ENCODE measurements around the gene TM4SF4.
A peak's percentile ranks its signal among the peaks of the same experiment; 100 is the strongest.

Gene TM4SF4

DNA sequence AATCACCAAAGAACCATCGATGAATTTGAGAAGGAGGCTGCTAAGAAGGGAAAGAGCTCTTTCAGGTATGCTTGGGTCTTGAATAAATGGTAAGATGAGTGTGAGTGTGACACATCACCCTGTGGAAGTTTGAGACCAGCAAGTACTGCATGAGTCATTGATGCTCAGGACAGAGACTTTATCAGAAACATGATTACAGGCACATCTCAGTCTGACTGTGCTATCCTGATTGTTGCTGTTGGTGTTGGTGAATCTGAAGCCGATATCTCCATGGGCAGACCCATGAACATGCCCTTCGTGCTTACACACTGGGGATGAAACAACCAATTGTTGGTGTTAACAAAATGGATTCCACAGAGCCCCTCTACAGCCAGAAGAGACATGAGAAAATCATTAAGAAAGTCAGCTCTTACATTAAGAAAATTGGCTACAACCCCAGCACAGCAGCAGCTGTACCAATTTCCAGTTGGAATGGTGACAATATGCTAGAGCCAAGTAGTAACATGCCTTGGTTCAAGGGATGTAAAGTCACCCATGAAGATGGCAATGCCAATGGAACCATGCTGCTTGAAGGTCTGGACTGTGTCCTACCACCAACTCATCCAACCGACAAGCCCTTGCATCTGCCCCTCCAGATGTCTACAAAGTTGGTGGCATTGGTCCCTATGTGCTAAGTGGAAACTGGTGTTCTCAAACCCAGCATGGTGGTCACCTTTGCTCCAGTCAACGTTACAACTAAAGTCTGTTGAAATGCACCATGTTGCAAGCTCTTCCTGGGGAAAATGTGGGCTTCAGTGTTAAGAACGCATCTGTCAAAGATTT is 20.5 kb downstream of the TM4SF4 start:
- Histone ChIP-seq H3K79me1 (ENCODE audit: low read length) (no peaks in the 10 kb centered on the region), H3K4me3 (ENCODE audit: low read depth, low read length) (no peak overlapping the region), H3K36me3 (ENCODE audit: control insufficient read depth in 1 of 2, insufficient read depth in 2 of 2, low read length in 2 of 2) (no peaks in the 10 kb centered on the region), H2BK12ac (ENCODE audit: low read length) (no peak overlapping the region), H2BK5ac (ENCODE audit: low read depth, low read length, poor library complexity) (no peak overlapping the region), H2AK5ac (ENCODE audit: low read length) (no peak overlapping the region), H3K14ac (ENCODE audit: low read length) (no peak overlapping the region), H4K12ac (ENCODE audit: low read depth, low read length) (no peak overlapping the region), H3K27me3 (ENCODE audit: insufficient read depth, low read length) (no peaks in the 10 kb centered on the region), H3K9me3 (ENCODE audit: insufficient read depth, low read depth, low read length) (no peaks in the 10 kb centered on the region), H3K4me2 (ENCODE audit: low read length) (no peak overlapping the region), H3K4me1 (ENCODE audit: control insufficient read depth in 1 of 2, insufficient read depth in 2 of 2, low read length in 2 of 2) (no peaks in the 10 kb centered on the region), H3K9ac (ENCODE audit: low read length) (no peak overlapping the region), H4K91ac (ENCODE audit: low read depth, low read length) (no peak overlapping the region), H3K18ac (ENCODE audit: low read length) (no peak overlapping the region), H3K4ac (ENCODE audit: low read depth, low read length) (no peak overlapping the region), H2AFZ (ENCODE audit: insufficient read depth, low read length, poor library complexity) (no peak overlapping the region), H3K27ac (ENCODE audit: low read depth, low read length) (no peak overlapping the region), H3K23ac (ENCODE audit: low read length) (no peak overlapping the region), H4K8ac (ENCODE audit: low read depth, low read length) (no peak overlapping the region), H2BK120ac (ENCODE audit: insufficient read depth, low read length, poor library complexity) (no peak overlapping the region), H3K79me2 (ENCODE audit: control insufficient read depth, insufficient read depth, low read length, poor library complexity) (no peaks in the 10 kb centered on the region)
- WGBS (ENCODE audit: extremely low coverage, insufficient coverage, insufficient read length), result no CpG with 5 or more reads among the region's 6 CpGs
- peak; percentile 62 to 86 for DNase-seq

DNA sequence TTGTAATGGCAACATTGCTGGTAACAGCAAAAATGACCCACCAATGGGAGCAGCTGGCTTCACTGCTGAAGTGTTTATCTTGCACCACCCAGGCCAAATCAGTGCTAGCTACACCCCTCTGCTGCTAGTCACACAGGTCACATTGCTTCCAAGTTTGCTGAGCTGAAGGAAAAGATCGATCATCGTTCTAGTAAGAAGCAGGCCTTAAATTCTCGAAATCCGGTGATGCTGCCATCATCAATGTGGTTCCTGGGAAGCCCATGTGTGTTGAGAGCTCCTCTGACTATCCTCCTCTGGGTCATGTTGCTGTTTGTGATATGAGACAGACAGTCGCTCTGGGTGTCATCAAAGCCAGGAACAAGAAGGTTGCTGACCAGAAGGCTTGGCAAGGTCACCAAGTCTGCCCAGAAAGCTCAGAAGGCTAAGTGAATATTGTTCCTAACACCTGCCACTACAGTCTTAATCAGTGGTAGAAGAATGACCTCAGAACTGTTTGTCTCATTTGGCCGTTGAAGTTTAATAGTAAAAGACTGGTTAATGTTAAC is 21.2 kb downstream of the TM4SF4 start:
- no peak overlapping the region for H2BK5ac ChIP-seq (ENCODE audit: low read depth, low read length, poor library complexity)
- WGBS (ENCODE audit: extremely low coverage, insufficient coverage, insufficient read length), result no CpG with 5 or more reads among the region's 6 CpGs
- DNase-seq, result no peak
- H3K18ac ChIP-seq (ENCODE audit: low read length), result no peak overlapping the region
- no peak overlapping the region for H4K12ac ChIP-seq (ENCODE audit: low read depth, low read length)
- H3K4me1 ChIP-seq (ENCODE audit: control insufficient read depth in 1 of 2, insufficient read depth in 2 of 2, low read length in 2 of 2), result no peaks in the 10 kb centered on the region
- no peak overlapping the region for H3K4ac ChIP-seq (ENCODE audit: low read depth, low read length)
- H3K4me2 ChIP-seq (ENCODE audit: low read length), result no peak overlapping the region
- H3K14ac ChIP-seq (ENCODE audit: low read length), result no peak overlapping the region
- no peak overlapping the region for H2AK5ac ChIP-seq (ENCODE audit: low read length)
- no peak overlapping the region for H2BK12ac ChIP-seq (ENCODE audit: low read length)
- no peak overlapping the region for H3K4me3 ChIP-seq (ENCODE audit: low read depth, low read length)
- no peak overlapping the region for H2AFZ ChIP-seq (ENCODE audit: insufficient read depth, low read length, poor library complexity)
- no peak overlapping the region for H4K8ac ChIP-seq (ENCODE audit: low read depth, low read length)
- no peak overlapping the region for H4K91ac ChIP-seq (ENCODE audit: low read depth, low read length)
- H3K27me3 ChIP-seq (ENCODE audit: insufficient read depth, low read length), result no peaks in the 10 kb centered on the region
- H3K79me1 ChIP-seq (ENCODE audit: low read length), result no peaks in the 10 kb centered on the region
- H3K9me3 ChIP-seq (ENCODE audit: insufficient read depth, low read depth, low read length), result no peaks in the 10 kb centered on the region
- H2BK120ac ChIP-seq (ENCODE audit: insufficient read depth, low read length, poor library complexity), result no peak overlapping the region
- H3K9ac ChIP-seq (ENCODE audit: low read length), result no peak overlapping the region
- H3K23ac ChIP-seq (ENCODE audit: low read length), result no peak overlapping the region
- H3K79me2 ChIP-seq (ENCODE audit: control insufficient read depth, insufficient read depth, low read length, poor library complexity), result no peaks in the 10 kb centered on the region
- H3K27ac ChIP-seq (ENCODE audit: low read depth, low read length), result no peak overlapping the region
- no peaks in the 10 kb centered on the region for H3K36me3 ChIP-seq (ENCODE audit: control insufficient read depth in 1 of 2, insufficient read depth in 2 of 2, low read length in 2 of 2)

DNA sequence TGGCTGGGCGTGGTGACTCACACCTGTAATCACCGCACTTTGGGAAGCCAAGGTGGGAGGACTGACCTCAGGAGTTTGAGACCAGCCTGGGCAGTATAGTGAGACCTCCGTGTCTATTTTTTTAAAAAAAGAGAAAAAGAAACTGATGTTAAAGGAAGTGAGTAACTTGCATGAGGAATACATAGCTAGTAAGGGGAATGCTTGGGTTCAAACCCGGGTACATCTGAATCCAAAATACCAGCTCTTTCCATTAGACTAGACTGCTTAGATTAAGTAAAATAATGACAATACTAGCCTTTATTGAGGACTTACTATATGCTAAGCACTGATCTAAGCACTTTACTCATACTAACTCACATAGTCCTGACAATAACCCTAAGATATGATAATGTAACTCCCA is 22.4 kb downstream of the TM4SF4 start:
- Histone ChIP-seq H3K27ac (ENCODE audit: low read depth, low read length) (no peak overlapping the region), H2AK5ac (ENCODE audit: low read length) (no peak overlapping the region), H2BK5ac (ENCODE audit: low read depth, low read length, poor library complexity) (no peak overlapping the region), H2AFZ (ENCODE audit: insufficient read depth, low read length, poor library complexity) (no peak overlapping the region), H3K4me2 (ENCODE audit: low read length) (no peak overlapping the region), H4K91ac (ENCODE audit: low read depth, low read length) (no peak overlapping the region), H4K8ac (ENCODE audit: low read depth, low read length) (no peak overlapping the region), H3K9me3 (ENCODE audit: insufficient read depth, low read depth, low read length) (no peaks in the 10 kb centered on the region), H4K12ac (ENCODE audit: low read depth, low read length) (no peak overlapping the region), H3K4me1 (ENCODE audit: control insufficient read depth in 1 of 2, insufficient read depth in 2 of 2, low read length in 2 of 2) (no peaks in the 10 kb centered on the region), H3K27me3 (ENCODE audit: insufficient read depth, low read length) (no peaks in the 10 kb centered on the region), H3K36me3 (ENCODE audit: control insufficient read depth in 1 of 2, insufficient read depth in 2 of 2, low read length in 2 of 2) (no peaks in the 10 kb centered on the region), H2BK120ac (ENCODE audit: insufficient read depth, low read length, poor library complexity) (no peak overlapping the region), H3K4ac (ENCODE audit: low read depth, low read length) (no peak overlapping the region), H3K23ac (ENCODE audit: low read length) (no peak overlapping the region), H3K14ac (ENCODE audit: low read length) (no peak overlapping the region), H3K18ac (ENCODE audit: low read length) (no peak overlapping the region), H3K9ac (ENCODE audit: low read length) (no peak overlapping the region), H3K79me1 (ENCODE audit: low read length) (no peaks in the 10 kb centered on the region), H3K4me3 (ENCODE audit: low read depth, low read length) (no peak overlapping the region), H2BK12ac (ENCODE audit: low read length) (no peak overlapping the region), H3K79me2 (ENCODE audit: control insufficient read depth, insufficient read depth, low read length, poor library complexity) (no peaks in the 10 kb centered on the region)
- no CpG with 5 or more reads among the region's 4 CpGs for WGBS (ENCODE audit: extremely low coverage, insufficient coverage, insufficient read length)
- no peak for DNase-seq

DNA sequence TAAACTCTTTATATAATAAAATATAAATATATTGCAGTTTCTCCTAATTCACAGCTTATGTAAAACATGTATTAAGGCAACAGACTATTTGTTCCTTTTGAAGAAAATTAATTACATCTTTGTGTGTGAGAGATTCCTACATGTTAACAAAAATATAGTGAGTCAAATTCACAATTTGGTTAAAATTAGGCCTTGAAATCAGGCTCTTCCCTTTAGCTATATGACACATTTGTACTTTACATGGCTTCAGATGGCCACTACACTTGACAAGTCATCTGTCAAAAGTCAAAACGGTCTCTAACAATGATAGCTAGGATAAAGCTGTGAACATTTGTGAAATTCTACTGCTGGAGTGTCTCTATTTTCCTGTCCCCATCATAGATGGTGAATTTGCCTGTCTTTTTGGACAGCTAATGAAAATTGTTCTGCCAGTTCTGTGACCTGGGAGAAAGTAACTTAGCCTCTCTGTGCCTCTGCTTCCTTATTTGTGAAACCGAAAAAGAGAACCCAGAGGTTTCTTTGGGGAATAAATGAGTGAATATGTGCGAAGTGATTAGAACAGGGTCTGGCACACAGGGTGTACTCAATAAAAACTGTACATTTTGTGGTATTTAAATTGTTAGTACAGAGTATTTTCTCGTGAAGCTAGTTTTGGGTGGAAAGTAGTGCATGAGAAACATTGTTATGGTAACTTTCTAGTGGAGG is 23.6 kb downstream of the TM4SF4 start:
- no peaks in the 10 kb centered on the region for H3K36me3 ChIP-seq (ENCODE audit: control insufficient read depth in 1 of 2, insufficient read depth in 2 of 2, low read length in 2 of 2)
- no CpG with 5 or more reads among the region's 4 CpGs for WGBS (ENCODE audit: extremely low coverage, insufficient coverage, insufficient read length)
- H4K8ac ChIP-seq (ENCODE audit: low read depth, low read length), result no peak overlapping the region
- H3K79me1 ChIP-seq (ENCODE audit: low read length), result no peaks in the 10 kb centered on the region
- H3K79me2 ChIP-seq (ENCODE audit: control insufficient read depth, insufficient read depth, low read length, poor library complexity), result no peaks in the 10 kb centered on the region
- H4K91ac ChIP-seq (ENCODE audit: low read depth, low read length), result no peak overlapping the region
- H2BK12ac ChIP-seq (ENCODE audit: low read length), result no peak overlapping the region
- DNase-seq, result no peak
- H3K14ac ChIP-seq (ENCODE audit: low read length), result no peak overlapping the region
- H2AK5ac ChIP-seq (ENCODE audit: low read length), result no peak overlapping the region
- no peak overlapping the region for H3K9ac ChIP-seq (ENCODE audit: low read length)
- H3K4ac ChIP-seq (ENCODE audit: low read depth, low read length), result no peak overlapping the region
- no peaks in the 10 kb centered on the region for H3K4me1 ChIP-seq (ENCODE audit: control insufficient read depth in 1 of 2, insufficient read depth in 2 of 2, low read length in 2 of 2)
- no peak overlapping the region for H3K23ac ChIP-seq (ENCODE audit: low read length)
- H3K9me3 ChIP-seq (ENCODE audit: insufficient read depth, low read depth, low read length), result no peaks in the 10 kb centered on the region
- H4K12ac ChIP-seq (ENCODE audit: low read depth, low read length), result no peak overlapping the region
- H3K4me3 ChIP-seq (ENCODE audit: low read depth, low read length), result no peak overlapping the region
- no peaks in the 10 kb centered on the region for H3K27me3 ChIP-seq (ENCODE audit: insufficient read depth, low read length)
- no peak overlapping the region for H3K27ac ChIP-seq (ENCODE audit: low read depth, low read length)
- H2BK5ac ChIP-seq (ENCODE audit: low read depth, low read length, poor library complexity), result no peak overlapping the region
- H2BK120ac ChIP-seq (ENCODE audit: insufficient read depth, low read length, poor library complexity), result no peak overlapping the region
- no peak overlapping the region for H3K18ac ChIP-seq (ENCODE audit: low read length)
- no peak overlapping the region for H3K4me2 ChIP-seq (ENCODE audit: low read length)
- no peak overlapping the region for H2AFZ ChIP-seq (ENCODE audit: insufficient read depth, low read length, poor library complexity)

Measured in trophoblast cell (in vitro differentiated cells and primary cell).